CD4-positive, alpha-beta memory T cell (primary cell): ENCODE results near the gene TOP2B. TPM values are rescaled to one million over a fixed set of nuclear protein-coding genes. Genes with fewer than 3 reads are reported as not detected.

ENCODE experiments used
- CTCF ChIA-PET: fragments of 350-600 bp; sonication (Branson Sonifier 250); formaldehyde crosslinking; loops from one replicate; lab custom pipeline; 2021; ENCODE audit warnings: inconsistent platforms; ENCODE audit not compliant: partially characterized antibody; lab: Charles Lee
- POLR2A ChIA-PET: fragments of 350-600 bp; sonication (Branson Sonifier 250); formaldehyde crosslinking; loops from one replicate; lab custom pipeline; 2021; ENCODE audit not compliant: partially characterized antibody; lab: Charles Lee
- DNase-seq, 5 donors: peaks; one replicate each; pipeline versions ENCODE4 v3.0.0 to v3.0.0-alpha.2; 2020 to 2022; ENCODE audit warnings: mixed read lengths in 1 of 5
- H3K27ac ChIP-seq: one replicate; pipeline ENCODE4 v1.7.0; 2013; ENCODE audit warnings: low read depth, low read length
- H3K27me3 ChIP-seq: 2 replicates; pipeline ENCODE4 v1.7.0; 2013; ENCODE audit warnings: mild to moderate bottlenecking, low read length, moderate library complexity; ENCODE audit not compliant: insufficient read depth
- H3K36me3 ChIP-seq: 2 replicates; pipeline ENCODE4 v1.7.0; 2013; ENCODE audit warnings: mild to moderate bottlenecking, low read length, moderate library complexity; ENCODE audit not compliant: insufficient read depth
- H3K4me1 ChIP-seq: 2 replicates; pipeline ENCODE4 v1.7.0; 2013; ENCODE audit warnings: mild to moderate bottlenecking, low read length, moderate library complexity; ENCODE audit not compliant: insufficient read depth
- H3K4me3 ChIP-seq, 2 donors: one replicate each; pipeline ENCODE4 v1.7.0; 2013; ENCODE audit warnings: low read length in 2 of 2, mild to moderate bottlenecking in 1 of 2
- H3K9me3 ChIP-seq, 2 donors: one replicate each; pipeline ENCODE4 v1.7.0; 2013; ENCODE audit warnings: low read length in 2 of 2, control low read depth in 1 of 2; ENCODE audit not compliant: control insufficient read depth in 1 of 2
- H3K27ac Mint-ChIP-seq, 7 donors: one replicate each; pipeline ENCODE4 v1.8.0; 2020 to 2021; ENCODE audit warnings: mixed read lengths in 7 of 7, mild to moderate bottlenecking in 6 of 7, inconsistent platforms in 3 of 7, moderate library complexity in 3 of 7
- H3K27me3 Mint-ChIP-seq, 2 donors: one replicate each; pipeline ENCODE4 v1.8.0; 2020 to 2021; ENCODE audit warnings: mixed read lengths in 2 of 2
- H3K36me3 Mint-ChIP-seq, 2 donors: one replicate each; pipeline ENCODE4 v1.8.0; 2020 to 2021; ENCODE audit warnings: mixed read lengths in 2 of 2, inconsistent platforms in 1 of 2, mild to moderate bottlenecking in 1 of 2
- H3K4me1 Mint-ChIP-seq, 4 donors: one replicate each; pipeline ENCODE4 v1.8.0; 2020 to 2021; ENCODE audit warnings: mixed read lengths in 4 of 4, mild to moderate bottlenecking in 1 of 4
- H3K4me3 Mint-ChIP-seq, 8 donors: one replicate each; pipeline ENCODE4 v1.8.0; 2020 to 2021; ENCODE audit warnings: mixed read lengths in 8 of 8, mild to moderate bottlenecking in 7 of 8, moderate library complexity in 6 of 8, inconsistent platforms in 3 of 8
- H3K9me3 Mint-ChIP-seq, 8 donors: one replicate each; pipeline ENCODE4 v1.8.0; 2020 to 2021; ENCODE audit warnings: mixed read lengths in 8 of 8, mild to moderate bottlenecking in 5 of 8, inconsistent platforms in 3 of 8, moderate library complexity in 1 of 8
- intact Hi-C: fragments of 100-400 bp; cut with micrococcal nuclease; formaldehyde crosslinking; loops from one replicate; pipeline ENCODE4 v1.15.1; 2023
- polyA plus RNA-seq, 2 donors: library from polyadenylated mRNA; unstranded; fragments of 300-500 nt; fragmentation: Illumina TruSeq; gene quantifications; one replicate each; pipeline ENCODE4 v1.2.3, GENCODE V29; 2021
- total RNA-seq, 2 experiments: library from RNA; stranded (reverse); gene quantifications; one replicate each; pipeline ENCODE4 v1.2.3, GENCODE V29; 2021

The TOP2B gene
- total and polyA plus RNA-seq, 4 experiments from 2014 or later = 28.9 to 175 (median 133) TPM

GRCh38 chr3:25556447-25556846 lies 108.3 kb downstream of the TOP2B start:
- Histone ChIP-seq H3K27ac (no peak overlapping the region), H3K4me3 (no peak overlapping the region), H3K27me3 (no peaks in the 10 kb centered on the region), H3K9me3 (no peaks in the 10 kb centered on the region), H3K4me1 (no peaks in the 10 kb centered on the region), H3K36me3 (no peaks in the 10 kb centered on the region)
- ChIA-PET POLR2A (no interaction called here), CTCF (no interaction called here)
- Mint-ChIP-seq H3K27ac (no peak overlapping the region), H3K36me3 (no peaks in the 10 kb centered on the region), H3K27me3 (peaks cover 2 to 4% of the 10 kb centered on the region in 2 donors), H3K4me3 (no peak overlapping the region), H3K9me3 (peaks cover 0 to 1% (median 0%) of the 10 kb centered on the region in 8 donors), H3K4me1 (no peaks in the 10 kb centered on the region)
- no peak for DNase-seq
- intact Hi-C loops = no loop called here

GRCh38 chr3:25555695-25556437 lies 108.8 kb downstream of the TOP2B start:
- ChIA-PET CTCF (no interaction called here), POLR2A (no interaction called here)

GRCh38 chr3:25554376-25554775 lies 110.3 kb downstream of the TOP2B start:
- Histone ChIP-seq H3K9me3 (no peaks in the 10 kb centered on the region), H3K27ac (no peak overlapping the region), H3K27me3 (no peaks in the 10 kb centered on the region), H3K4me1 (no peaks in the 10 kb centered on the region), H3K4me3 (no peak overlapping the region), H3K36me3 (no peaks in the 10 kb centered on the region)
- no peak overlapping the region for H3K4me3 Mint-ChIP-seq
- peaks cover 0 to 5% (median 0%) of the 10 kb centered on the region in 8 donors for H3K9me3 Mint-ChIP-seq
- H3K27ac Mint-ChIP-seq = no peak overlapping the region
- no peaks in the 10 kb centered on the region for H3K36me3 Mint-ChIP-seq
- no peak for DNase-seq
- CTCF ChIA-PET = no interaction called here
- no peaks in the 10 kb centered on the region for H3K4me1 Mint-ChIP-seq
- peaks cover 0 to 4% of the 10 kb centered on the region in 2 donors for H3K27me3 Mint-ChIP-seq
- POLR2A ChIA-PET = no interaction called here
- intact Hi-C loops = no loop called here

More at GRCh38 chr3:25555695-25556437, 108.8 kb downstream of the TOP2B start:
- H3K9me3 Mint-ChIP-seq = peaks cover 0 to 2% (median 0%) of the 10 kb centered on the region in 8 donors
- H3K4me3 ChIP-seq = no peak overlapping the region
- H3K36me3 Mint-ChIP-seq = no peaks in the 10 kb centered on the region
- H3K36me3 ChIP-seq = no peaks in the 10 kb centered on the region
- H3K27ac Mint-ChIP-seq = no peak overlapping the region
- no peaks in the 10 kb centered on the region for H3K4me1 ChIP-seq
- H3K27ac ChIP-seq = no peak overlapping the region
- peaks cover 0 to 4% of the 10 kb centered on the region in 2 donors for H3K27me3 Mint-ChIP-seq
- intact Hi-C loops = no loop called here
- no peaks in the 10 kb centered on the region for H3K9me3 ChIP-seq
- H3K4me1 Mint-ChIP-seq = no peaks in the 10 kb centered on the region
- no peak overlapping the region for H3K4me3 Mint-ChIP-seq
- no peak for DNase-seq
- H3K27me3 ChIP-seq = no peaks in the 10 kb centered on the region

- H3K27ac Mint-ChIP-seq = no peak overlapping the region
- Histone ChIP-seq H3K9me3 (no peaks in the 10 kb centered on the region), H3K27ac (no peak overlapping the region), H3K4me3 (no peak overlapping the region), H3K27me3 (no peaks in the 10 kb centered on the region), H3K4me1 (no peaks in the 10 kb centered on the region), H3K36me3 (no peaks in the 10 kb centered on the region)
- ChIA-PET CTCF (interaction anchor here (0.6 kb wide), 1 partner anchor 21 kb away, joined by 3 read pairs; no protein-coding TSS in a partner anchor), POLR2A (no interaction called here)
- peaks cover 0 to 5% of the 10 kb centered on the region in 2 donors for H3K27me3 Mint-ChIP-seq
- no peak overlapping the region for H3K4me3 Mint-ChIP-seq
- H3K4me1 Mint-ChIP-seq = no peaks in the 10 kb centered on the region
- intact Hi-C loops = no loop called here
- no peak for DNase-seq
- H3K36me3 Mint-ChIP-seq = no peaks in the 10 kb centered on the region
- H3K9me3 Mint-ChIP-seq = peaks cover 0 to 5% (median 0%) of the 10 kb centered on the region in 8 donors
These were observed 112.5 kb downstream of the TOP2B start for GRCh38 chr3:25552251-25552650.

GRCh38 chr3:25548836-25549235 lies 115.9 kb downstream of the TOP2B start:
- peaks cover 0 to 5% (median 0%) of the 10 kb centered on the region in 8 donors for H3K9me3 Mint-ChIP-seq
- Histone ChIP-seq H3K36me3 (no peaks in the 10 kb centered on the region), H3K4me1 (no peaks in the 10 kb centered on the region), H3K9me3 (no peaks in the 10 kb centered on the region), H3K4me3 (no peak overlapping the region), H3K27me3 (no peaks in the 10 kb centered on the region), H3K27ac (no peak overlapping the region)
- no peak for DNase-seq
- H3K27ac Mint-ChIP-seq = no peak overlapping the region
- H3K4me3 Mint-ChIP-seq = no peak overlapping the region
- ChIA-PET POLR2A (no interaction called here), CTCF (no interaction called here)
- H3K36me3 Mint-ChIP-seq = no peaks in the 10 kb centered on the region
- H3K27me3 Mint-ChIP-seq = peaks cover 1 to 8% of the 10 kb centered on the region in 2 donors
- intact Hi-C loops = no loop called here
- no peaks in the 10 kb centered on the region for H3K4me1 Mint-ChIP-seq

GRCh38 chr3:25547943-25548674 lies 116.6 kb downstream of the TOP2B start:
- CTCF ChIA-PET = no interaction called here
- DNase-seq = no peak
- H3K36me3 ChIP-seq = no peaks in the 10 kb centered on the region
- H3K27ac ChIP-seq = no peak overlapping the region
- Mint-ChIP-seq H3K4me3 (no peak overlapping the region), H3K27me3 (peaks cover 4 to 8% of the 10 kb centered on the region in 2 donors), H3K9me3 (peaks cover 0 to 5% (median 0%) of the 10 kb centered on the region in 8 donors), H3K4me1 (no peaks in the 10 kb centered on the region), H3K27ac (no peak overlapping the region), H3K36me3 (no peaks in the 10 kb centered on the region)
- POLR2A ChIA-PET = no interaction called here
- intact Hi-C loops = no loop called here
- no peaks in the 10 kb centered on the region for H3K27me3 ChIP-seq
- no peaks in the 10 kb centered on the region for H3K4me1 ChIP-seq
- no peaks in the 10 kb centered on the region for H3K9me3 ChIP-seq
- no peak overlapping the region for H3K4me3 ChIP-seq
